ENCODE data around the gene ZNF391. TPM values are rescaled to one million over a fixed set of nuclear protein-coding genes. Genes with fewer than 3 reads are reported as not detected.

Gene ZNF391
- total and polyA plus RNA-seq, 3 donors from 2014 or later = 11.8 to 13.1 (median 12.5) TPM

Small RNA genes within 50 kb of the gene (small RNA-seq; reads per million reads assigned to genes)
- 0 to 0.09 reads per million in 2 donors for gene MCFD2P1

Other genes with a start within 250 kb of the ZNF391 start
- gene PRSS16, start 141.1 kb upstream of the ZNF391 start, total RNA-seq = 1 to 10 TPM; 7.9 to 8.6 TPM
- 4.5 TPM for gene PRSS16, start 141.1 kb upstream of the ZNF391 start, polyA plus RNA-seq (ENCODE audit: insufficient read depth, low read depth, low replicate concordance)
- 1 to 10 TPM; 4.2 to 5.1 TPM for gene POM121L2, start 76.5 kb upstream of the ZNF391 start, total RNA-seq
- 18.4 TPM for gene POM121L2, start 76.5 kb upstream of the ZNF391 start, polyA plus RNA-seq (ENCODE audit: insufficient read depth, low read depth, low replicate concordance)
- 10 to 100 TPM; 11.9 to 17.5 TPM for gene ZNF184, start 84.3 kb downstream of the ZNF391 start, total RNA-seq
- gene ZNF184, start 84.3 kb downstream of the ZNF391 start, polyA plus RNA-seq (ENCODE audit: insufficient read depth, low read depth, low replicate concordance) = 11.4 TPM